NCI-H526 (cell line): Measurements from ENCODE around the gene NEURL1.
"Not testable (repeated sequence)": the region's sequence is repeated elsewhere in the genome, so short reads cannot be mapped to it uniquely, and the experiment has no call there.

ENCODE experiments used
- DNase-seq, 2 experiments: peaks; one replicate each; lab custom pipeline; 2025; lab: John Stamatoyannopoulos, UW

The NEURL1 gene

GRCh38 chr10:103607051-103607450 lies 113.5 kb downstream of the NEURL1 start:
- not testable (repeated sequence) for DNase-seq

DNA sequence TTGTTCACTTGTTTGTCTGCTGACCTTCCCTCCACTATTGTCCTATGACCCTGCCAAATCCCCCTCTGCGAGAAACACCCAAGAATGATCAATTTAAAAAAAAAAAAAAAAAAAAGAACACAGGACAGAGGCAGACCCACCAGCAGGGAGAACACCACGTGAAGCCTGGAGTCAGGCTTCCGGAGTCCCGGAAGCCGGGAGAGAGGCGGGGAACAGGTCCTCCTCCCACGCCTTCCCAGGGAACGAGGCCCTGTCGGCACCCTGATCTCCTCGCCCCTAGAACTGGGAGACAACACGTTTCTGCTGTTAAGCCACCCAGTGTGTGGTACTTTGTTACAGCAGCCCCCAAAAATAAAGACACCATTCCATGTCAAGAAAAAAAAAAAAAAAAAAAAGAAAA lies 114.6 kb downstream of the NEURL1 start:
- not testable (repeated sequence) for DNase-seq

GRCh38 chr10:103609231-103610082 lies 116.0 kb downstream of the NEURL1 start:
- DNase-seq, result no peak

DNA sequence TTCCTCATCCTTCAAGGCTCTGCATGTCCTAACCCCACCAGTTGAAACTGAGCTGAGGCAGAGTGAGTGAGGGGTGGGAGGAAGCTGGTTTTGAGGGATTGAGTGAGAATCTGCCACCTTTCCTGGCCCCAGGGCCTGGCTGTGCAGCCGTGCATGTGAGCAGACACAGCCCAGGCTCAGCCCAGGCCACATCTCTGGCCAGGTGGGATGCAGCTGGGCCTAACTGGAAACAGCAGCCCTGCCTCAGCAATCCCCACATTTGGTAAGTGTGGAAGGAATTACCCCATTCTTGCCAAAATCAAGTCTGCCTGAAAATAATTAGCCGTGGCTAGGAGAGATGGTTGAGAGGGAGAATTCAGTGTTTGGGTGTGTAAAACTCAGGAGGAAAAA lies 116.6 kb downstream of the NEURL1 start:
- no peak for DNase-seq

- no peak for DNase-seq
Observed at GRCh38 chr10:103610921-103611511, 117.5 kb downstream of the NEURL1 start.

DNA sequence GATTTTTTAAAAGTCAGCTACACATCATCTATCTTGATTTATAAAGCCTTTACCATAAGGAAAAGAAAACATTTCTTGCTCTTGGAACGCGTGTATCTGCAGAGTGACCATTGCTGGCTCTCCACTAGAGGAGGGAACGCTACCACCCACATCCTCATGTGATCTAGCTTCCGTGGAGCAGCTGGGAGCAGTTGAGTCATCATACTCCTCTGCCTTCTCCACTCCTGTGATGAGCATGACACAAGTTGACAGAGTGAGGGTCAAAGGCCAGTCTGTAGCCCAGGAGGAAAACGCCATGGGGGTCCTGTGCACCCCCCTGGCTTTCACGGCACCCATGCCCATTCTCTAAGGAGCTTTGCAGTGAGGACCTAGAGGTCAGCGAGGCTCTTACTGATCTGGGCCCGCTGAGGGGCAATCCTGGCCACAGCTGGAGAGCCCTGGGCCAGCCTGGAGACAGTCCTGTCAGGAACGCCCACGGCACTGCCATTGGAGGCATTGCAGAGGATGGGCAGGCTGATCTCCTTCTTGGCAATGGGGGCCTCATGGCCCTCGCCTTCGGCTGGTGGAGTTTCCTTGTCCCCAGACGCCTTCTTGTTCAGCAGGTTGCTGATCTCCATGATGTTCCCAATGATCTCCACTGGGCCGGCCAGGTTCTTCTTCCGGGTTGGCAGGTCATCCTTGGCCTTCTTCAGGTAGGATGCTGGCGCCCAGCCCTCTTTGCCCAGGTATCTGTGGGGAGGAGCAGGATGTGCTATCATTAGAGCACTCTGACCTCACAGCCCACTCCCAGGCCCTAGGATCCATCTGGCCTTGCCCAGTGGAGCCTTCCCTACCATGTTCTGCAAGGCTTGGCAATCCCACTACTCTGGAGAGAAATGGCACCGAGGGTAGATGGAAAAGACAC lies 119.2 kb downstream of the NEURL1 start:
- DNase-seq, result no peak

GRCh38 chr10:103613616-103614015 lies 120.1 kb downstream of the NEURL1 start:
- no peak for DNase-seq

DNA sequence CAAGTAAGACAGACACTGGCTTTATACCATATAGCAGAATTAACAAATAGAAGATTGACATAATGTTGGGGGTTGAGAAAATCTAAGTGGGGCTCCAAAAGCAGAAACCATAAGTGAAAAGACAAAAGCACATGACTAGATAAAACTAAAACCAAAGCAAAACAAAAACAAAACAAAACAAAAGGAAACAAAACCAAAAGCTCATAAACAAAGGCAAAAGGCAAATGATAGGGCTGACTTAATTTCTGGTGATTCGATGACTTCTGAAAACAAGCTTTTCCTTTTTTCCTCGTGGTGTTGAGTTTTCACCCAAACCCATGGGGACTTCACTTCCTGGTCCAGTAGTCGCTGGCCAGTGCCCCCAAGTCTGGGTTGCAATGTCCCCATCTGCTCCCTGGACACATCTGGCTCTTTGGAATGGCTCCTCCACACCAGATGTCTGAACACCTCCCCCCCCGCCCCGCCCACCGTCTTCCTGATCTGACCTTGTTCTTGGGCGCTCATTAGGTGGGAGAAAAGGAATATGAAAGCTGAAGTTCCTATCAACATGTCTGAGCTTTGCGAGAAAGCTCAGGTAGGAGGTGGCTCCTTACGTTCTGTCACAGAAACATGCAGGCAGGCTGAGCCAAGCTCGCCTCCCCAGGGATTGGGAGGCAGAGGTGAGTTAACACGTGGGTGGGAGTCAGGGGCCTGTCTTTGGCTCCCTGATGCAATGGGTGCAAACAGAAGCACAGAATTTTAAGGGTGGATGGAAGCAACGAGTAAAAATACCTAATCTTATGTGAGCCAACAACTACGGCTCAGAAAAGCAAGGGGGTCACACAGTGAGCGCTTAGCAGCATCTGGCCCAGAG lies 121.0 kb downstream of the NEURL1 start:
- DNase-seq, result no peak

DNA sequence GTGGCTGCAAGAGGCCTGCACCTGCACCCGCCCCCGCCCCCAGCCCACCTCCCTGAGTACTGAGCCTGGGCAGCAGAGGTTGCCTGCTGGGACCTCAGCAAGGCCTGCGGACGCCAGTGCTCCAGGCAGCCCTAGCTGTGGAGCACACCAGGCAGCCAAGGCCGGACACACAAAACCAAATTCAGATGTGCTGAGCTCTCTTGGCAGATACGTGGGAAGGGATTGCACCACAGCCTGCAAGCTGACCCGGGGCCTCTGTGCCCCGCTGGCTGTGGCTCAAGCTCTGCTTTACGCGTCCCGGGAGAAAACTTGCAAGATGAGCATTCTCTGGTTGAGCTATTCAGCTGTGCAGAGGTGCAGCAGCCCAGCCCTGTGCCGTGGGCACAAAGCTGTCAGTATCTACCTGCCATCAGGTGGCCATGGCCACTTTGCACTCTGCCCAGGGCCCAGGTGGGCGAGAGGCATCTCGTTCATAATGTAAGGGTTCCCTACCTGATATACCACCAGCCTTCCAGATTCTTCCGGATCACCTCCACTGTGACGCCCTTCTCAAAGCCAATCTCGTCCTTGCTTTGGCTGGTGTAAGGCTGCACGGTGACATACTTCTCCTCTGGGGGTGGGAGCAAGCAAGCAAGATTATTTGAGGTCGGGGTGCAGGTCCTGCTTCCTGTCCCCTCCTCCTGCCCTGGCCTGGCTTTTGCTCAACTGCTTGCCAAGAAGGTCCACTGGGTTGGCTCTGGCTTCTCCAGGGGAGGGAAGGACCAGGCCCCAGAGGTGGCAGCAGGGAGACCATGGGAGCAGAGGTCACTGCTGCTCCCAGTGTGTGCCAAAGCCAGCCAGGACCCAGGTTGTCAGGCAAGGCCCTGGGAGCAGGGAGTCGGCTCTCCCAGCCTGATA lies 123.4 kb downstream of the NEURL1 start:
- DNase-seq, result no peak

- no peak for DNase-seq
Observed at GRCh38 chr10:103617602-103618385, 124.3 kb downstream of the NEURL1 start.

DNA sequence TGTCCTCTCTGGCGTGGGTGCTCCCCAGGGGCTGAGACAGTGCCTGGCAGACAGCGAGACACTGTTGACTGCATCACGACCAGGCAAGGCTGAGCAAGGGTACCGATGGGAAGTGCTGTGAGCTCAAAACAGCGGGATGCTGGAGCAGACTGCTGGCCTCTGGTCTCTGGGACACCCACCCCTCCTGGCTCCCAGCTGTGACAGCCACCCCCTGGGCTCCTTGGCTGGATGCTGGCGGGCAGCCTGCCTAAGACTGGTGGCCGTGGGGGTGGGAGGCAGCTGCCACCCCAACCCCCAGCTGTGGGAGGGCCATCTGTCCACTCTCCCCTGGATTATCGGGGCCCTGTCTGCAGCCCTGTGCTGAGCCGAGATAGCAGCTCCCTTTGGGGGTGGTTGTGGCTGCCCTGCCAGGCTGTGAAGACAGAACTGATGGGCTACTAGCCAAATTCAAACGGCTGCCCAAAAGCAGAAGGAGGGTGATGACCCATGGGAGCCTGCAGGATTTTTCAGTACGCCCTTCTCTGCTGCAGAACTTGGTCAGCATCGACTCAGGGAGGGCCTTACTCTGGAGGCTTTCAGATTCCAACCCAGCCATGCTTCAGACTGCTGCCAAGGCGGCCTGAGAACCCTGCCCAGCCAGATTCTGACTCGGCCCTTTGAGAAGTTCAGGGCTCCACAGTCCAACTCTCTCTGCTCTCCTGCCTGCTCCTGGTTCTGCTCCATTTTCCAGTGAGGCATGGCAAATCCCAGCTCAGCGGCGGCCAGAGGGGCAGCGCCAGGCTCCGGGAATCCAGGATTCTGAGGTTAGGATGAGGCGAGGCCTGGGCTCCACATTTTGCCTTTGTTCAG lies 125.3 kb downstream of the NEURL1 start:
- no peak for DNase-seq

- DNase-seq, result no peak
Observed at GRCh38 chr10:103619424-103620351, 126.2 kb downstream of the NEURL1 start.

- DNase-seq, result no peak
Observed at GRCh38 chr10:103620352-103620740, 126.8 kb downstream of the NEURL1 start.

DNA sequence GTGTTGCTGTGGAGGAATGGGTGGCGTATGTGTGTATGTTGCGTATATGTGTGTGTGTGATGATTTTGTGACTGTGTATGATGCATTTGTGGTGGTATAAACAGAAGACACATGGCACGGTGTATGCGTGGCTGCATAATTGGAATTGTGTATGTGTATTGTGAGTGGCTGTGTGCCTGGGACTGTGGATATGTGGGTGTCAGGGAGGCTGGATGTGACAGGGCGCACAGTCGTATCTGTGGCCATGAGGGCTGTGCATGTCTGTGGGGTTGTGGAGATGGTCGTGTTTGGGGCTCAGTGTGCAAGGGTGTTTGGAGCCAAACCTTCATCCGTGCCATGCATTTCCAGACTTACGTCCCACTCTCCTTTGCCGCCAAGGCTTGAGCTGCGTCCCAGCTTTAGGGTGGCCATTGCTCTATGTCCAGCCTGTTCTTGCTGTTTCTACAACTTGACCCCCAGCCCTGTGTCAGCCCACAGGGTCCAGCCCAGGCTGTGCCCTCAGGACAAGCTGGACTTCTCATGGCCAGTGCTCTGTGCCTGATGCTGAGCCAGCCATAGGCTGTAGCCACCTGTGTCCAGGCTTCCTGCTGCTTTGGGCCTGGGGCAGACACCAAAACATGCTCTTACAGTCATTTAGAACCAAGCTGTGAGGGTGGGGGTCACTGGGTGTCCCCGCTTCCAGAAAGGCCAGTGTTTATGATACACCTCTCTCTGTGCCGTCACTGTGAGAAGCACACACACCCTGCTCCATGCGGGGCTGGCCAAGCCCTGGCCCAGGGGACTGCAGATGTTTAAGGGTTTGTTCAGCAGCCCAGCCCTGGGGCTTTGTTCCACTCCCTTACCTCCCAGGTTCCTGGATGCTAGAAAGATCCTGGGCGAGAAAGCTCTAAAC lies 127.6 kb downstream of the NEURL1 start:
- DNase-seq, result no peak

- DNase-seq, result no peak
Observed at GRCh38 chr10:103621783-103622125, 128.2 kb downstream of the NEURL1 start.

GRCh38 chr10:103622286-103622685 lies 128.8 kb downstream of the NEURL1 start:
- no peak for DNase-seq
